ENCODE measurements around the gene KIAA1614.

GRCh38 chr1:180888870-180889269 is 23.8 kb upstream of the KIAA1614 start:
- no peak for TF ChIP-seq CTCF (IDR thresholded peaks at IDR 0.05; ENCODE audit: low read length)
- TF ChIP-seq EZH2 (optimal IDR thresholded peaks at IDR 0.05; ENCODE audit: low read depth, low read length): no peak
- TF ChIP-seq EZH2phosphoT487 (IDR thresholded peaks at IDR 0.05; ENCODE audit: low read length): no peak

Measured in MM.1S (cell line).